Measurements from ENCODE around the gene CCDC134.

GRCh38 chr22:41862530-41863266 lies 62.2 kb downstream of the CCDC134 start:
- no peak for TF ChIP-seq POLR2A (IDR thresholded peaks at IDR 0.05)
- TF ChIP-seq, protein P1, sequence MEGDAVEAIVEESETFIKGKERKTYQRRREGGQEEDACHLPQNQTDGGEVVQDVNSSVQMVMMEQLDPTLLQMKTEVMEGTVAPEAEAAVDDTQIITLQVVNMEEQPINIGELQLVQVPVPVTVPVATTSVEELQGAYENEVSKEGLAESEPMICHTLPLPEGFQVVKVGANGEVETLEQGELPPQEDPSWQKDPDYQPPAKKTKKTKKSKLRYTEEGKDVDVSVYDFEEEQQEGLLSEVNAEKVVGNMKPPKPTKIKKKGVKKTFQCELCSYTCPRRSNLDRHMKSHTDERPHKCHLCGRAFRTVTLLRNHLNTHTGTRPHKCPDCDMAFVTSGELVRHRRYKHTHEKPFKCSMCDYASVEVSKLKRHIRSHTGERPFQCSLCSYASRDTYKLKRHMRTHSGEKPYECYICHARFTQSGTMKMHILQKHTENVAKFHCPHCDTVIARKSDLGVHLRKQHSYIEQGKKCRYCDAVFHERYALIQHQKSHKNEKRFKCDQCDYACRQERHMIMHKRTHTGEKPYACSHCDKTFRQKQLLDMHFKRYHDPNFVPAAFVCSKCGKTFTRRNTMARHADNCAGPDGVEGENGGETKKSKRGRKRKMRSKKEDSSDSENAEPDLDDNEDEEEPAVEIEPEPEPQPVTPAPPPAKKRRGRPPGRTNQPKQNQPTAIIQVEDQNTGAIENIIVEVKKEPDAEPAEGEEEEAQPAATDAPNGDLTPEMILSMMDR (IDR thresholded peaks at IDR 0.05): no peak

Measured in lower leg skin (tissue), 3 donors.